CD4-positive, alpha-beta T cell treated with Interleukin-12 subunit alpha and Interleukin-12 subunit beta, for 1 hour (primary cell): ENCODE data around the gene WDR62.
A peak's percentile ranks its signal among the peaks of the same experiment; 100 is the strongest.

Experiments
- DNase-seq: peaks from one replicate; pipeline ENCODE4 v3.0.0-alpha.2; 2020

Gene WDR62

GRCh38 chr19:36054733-36055686 lies at the start of gene WDR62:
TSS of gene WDR62 (plus strand) at chr19:36054897. CDS start at chr19:36054972, 75 bp downstream.
- peak; percentile 94 for DNase-seq

- DNase-seq, result no peak
Measured at GRCh38 chr19:36006955-36007354, 47.7 kb upstream of the WDR62 start.

- no peak for DNase-seq
Measured at GRCh38 chr19:36008336-36008978, 46.2 kb upstream of the WDR62 start, which contains the start of gene SYNE4. TSS of gene SYNE4 (minus strand) at chr19:36008813. CDS start at chr19:36008681, 132 bp downstream.

- peak; percentile 46 for DNase-seq
Measured at GRCh38 chr19:36009220-36009619, 45.5 kb upstream of the WDR62 start.

GRCh38 chr19:36009633-36010379 lies 44.9 kb upstream of the WDR62 start:
- no peak for DNase-seq

GRCh38 chr19:36010402-36010801 lies 44.3 kb upstream of the WDR62 start:
- DNase-seq, result no peak

GRCh38 chr19:36013280-36014011 lies 41.3 kb upstream of the WDR62 start:
- DNase-seq, result no peak

GRCh38 chr19:36014012-36014924 lies 40.4 kb upstream of the WDR62 start, which contains the start of gene ALKBH6:
TSS of gene ALKBH6 (minus strand) at chr19:36014213. CDS start at chr19:36013397, 816 bp downstream.
- peak; percentile 99 for DNase-seq

- DNase-seq, result no peak
Measured at GRCh38 chr19:36019061-36019670, 35.5 kb upstream of the WDR62 start.

GRCh38 chr19:36023432-36023831 lies 31.3 kb upstream of the WDR62 start:
- DNase-seq, result no peak

- DNase-seq, result no peak
Measured at GRCh38 chr19:36025541-36025940, 29.2 kb upstream of the WDR62 start.

- no peak for DNase-seq
Measured at GRCh38 chr19:36026091-36026876, 28.4 kb upstream of the WDR62 start.

GRCh38 chr19:36027696-36028095 lies 27.0 kb upstream of the WDR62 start:
- DNase-seq, result no peak

- DNase-seq, result no peak
Measured at GRCh38 chr19:36028313-36029041, 26.2 kb upstream of the WDR62 start.

GRCh38 chr19:36030264-36031148 lies 24.2 kb upstream of the WDR62 start:
- no peak for DNase-seq

- DNase-seq, result no peak
Measured at GRCh38 chr19:36031308-36031707, 23.4 kb upstream of the WDR62 start.

- DNase-seq, result peak; percentile 35
Measured at GRCh38 chr19:36032251-36033104, 22.2 kb upstream of the WDR62 start, which contains the start of gene CLIP3. TSS of gene CLIP3 (minus strand) at chr19:36032873. CDS start at chr19:36032357, 516 bp downstream.
